ENCODE data around the gene RAB15. TPM values are rescaled to one million over a fixed set of nuclear protein-coding genes. Genes with fewer than 3 reads are reported as not detected.

RAB15 gene
- total RNA-seq, 1 experiment from 2014 or later: 3.3 TPM

DNA sequence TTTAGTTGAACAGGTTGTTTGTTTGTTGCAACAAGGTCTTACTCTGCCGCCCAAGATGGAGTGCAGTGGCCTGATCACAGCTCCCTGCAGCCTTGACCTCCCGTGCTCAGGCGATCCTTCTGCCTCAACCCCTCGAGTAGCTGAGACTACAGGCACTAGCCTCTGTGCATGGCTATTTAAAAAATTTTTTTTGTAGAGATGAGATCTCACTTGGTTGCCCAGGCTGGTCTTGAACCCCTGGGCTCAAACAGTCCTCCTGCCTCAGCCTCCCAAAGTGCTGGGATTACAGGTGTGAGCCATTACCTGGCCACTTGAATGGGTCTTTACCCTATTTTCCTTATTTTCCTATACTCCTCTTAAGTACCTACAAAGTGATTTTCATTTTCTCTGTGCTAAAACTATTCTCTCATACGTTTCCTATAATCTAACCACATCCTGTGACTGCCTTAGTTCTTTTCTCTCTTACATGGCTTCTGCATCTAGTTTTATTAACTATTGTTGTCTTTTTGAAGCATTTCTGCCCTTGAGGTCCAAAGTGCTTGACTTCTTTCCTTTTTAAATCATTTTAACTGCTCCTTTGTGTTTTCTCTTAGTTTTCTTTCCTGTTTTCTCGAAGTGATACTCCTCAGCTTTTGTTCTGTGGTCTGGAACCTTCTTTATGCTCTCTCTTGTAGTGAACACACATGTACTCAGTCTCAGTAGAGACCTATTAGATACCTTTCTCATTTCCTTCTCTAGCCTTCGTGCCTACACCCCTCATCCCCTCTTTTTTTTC is 43.7 kb downstream of the RAB15 start:
- Histone ChIP-seq H3K27ac (ENCODE audit: low read depth, low read length) (no peak overlapping the region), H3K4me3 (replicated peaks in 1 of 2; ENCODE audit: low read depth in 1 of 2, low read length in 2 of 2) (no peak overlapping the region), H2AFZ (ENCODE audit: low read depth, low read length, poor library complexity, severe bottlenecking) (no peak overlapping the region), H3K27me3 (ENCODE audit: insufficient read depth, low read length) (no peaks in the 10 kb centered on the region), H3K9me3 (ENCODE audit: control insufficient read depth in 1 of 2, insufficient read depth in 1 of 2, low read depth in 1 of 2, low read length in 2 of 2) (no peaks in the 10 kb centered on the region), H3K36me3 (ENCODE audit: control insufficient read depth in 1 of 2, insufficient read depth in 2 of 2, low read length in 2 of 2) (peaks cover 6 to 54% of the 10 kb centered on the region in 2 experiments; a peak in 3 of 4 replicates), H4K20me1 (ENCODE audit: insufficient read depth) (no peaks in the 10 kb centered on the region), H3K4me1 (ENCODE audit: control insufficient read depth in 1 of 2, insufficient read depth in 2 of 2, low read length in 2 of 2) (no peaks in the 10 kb centered on the region), H3K9ac (ENCODE audit: low read length) (no peak overlapping the region), H3K79me2 (ENCODE audit: insufficient read depth, low read length) (peaks cover 33% of the 10 kb centered on the region), H3K4me2 (ENCODE audit: low read length) (no peak overlapping the region), H3K9me2 (ENCODE audit: insufficient read depth) (no peaks in the 10 kb centered on the region)
- TF ChIP-seq, protein P1, sequence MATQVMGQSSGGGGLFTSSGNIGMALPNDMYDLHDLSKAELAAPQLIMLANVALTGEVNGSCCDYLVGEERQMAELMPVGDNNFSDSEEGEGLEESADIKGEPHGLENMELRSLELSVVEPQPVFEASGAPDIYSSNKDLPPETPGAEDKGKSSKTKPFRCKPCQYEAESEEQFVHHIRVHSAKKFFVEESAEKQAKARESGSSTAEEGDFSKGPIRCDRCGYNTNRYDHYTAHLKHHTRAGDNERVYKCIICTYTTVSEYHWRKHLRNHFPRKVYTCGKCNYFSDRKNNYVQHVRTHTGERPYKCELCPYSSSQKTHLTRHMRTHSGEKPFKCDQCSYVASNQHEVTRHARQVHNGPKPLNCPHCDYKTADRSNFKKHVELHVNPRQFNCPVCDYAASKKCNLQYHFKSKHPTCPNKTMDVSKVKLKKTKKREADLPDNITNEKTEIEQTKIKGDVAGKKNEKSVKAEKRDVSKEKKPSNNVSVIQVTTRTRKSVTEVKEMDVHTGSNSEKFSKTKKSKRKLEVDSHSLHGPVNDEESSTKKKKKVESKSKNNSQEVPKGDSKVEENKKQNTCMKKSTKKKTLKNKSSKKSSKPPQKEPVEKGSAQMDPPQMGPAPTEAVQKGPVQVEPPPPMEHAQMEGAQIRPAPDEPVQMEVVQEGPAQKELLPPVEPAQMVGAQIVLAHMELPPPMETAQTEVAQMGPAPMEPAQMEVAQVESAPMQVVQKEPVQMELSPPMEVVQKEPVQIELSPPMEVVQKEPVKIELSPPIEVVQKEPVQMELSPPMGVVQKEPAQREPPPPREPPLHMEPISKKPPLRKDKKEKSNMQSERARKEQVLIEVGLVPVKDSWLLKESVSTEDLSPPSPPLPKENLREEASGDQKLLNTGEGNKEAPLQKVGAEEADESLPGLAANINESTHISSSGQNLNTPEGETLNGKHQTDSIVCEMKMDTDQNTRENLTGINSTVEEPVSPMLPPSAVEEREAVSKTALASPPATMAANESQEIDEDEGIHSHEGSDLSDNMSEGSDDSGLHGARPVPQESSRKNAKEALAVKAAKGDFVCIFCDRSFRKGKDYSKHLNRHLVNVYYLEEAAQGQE (IDR thresholded peaks at IDR 0.05; ENCODE audit: low read depth): no peak
- no peak for TF ChIP-seq TCF7L2 (IDR thresholded peaks at IDR 0.05; ENCODE audit: borderline replicate concordance, extremely low read depth, insufficient read depth, insufficient read length)
- no peak for TF ChIP-seq RAD21 (IDR thresholded peaks at IDR 0.05; ENCODE audit: low read depth)
- TF ChIP-seq YY1 (IDR thresholded peaks at IDR 0.05; ENCODE audit: extremely low read depth, insufficient replicate concordance, low read depth, low read length): no peak
- no peak for TF ChIP-seq ELF1 (IDR thresholded peaks at IDR 0.05; ENCODE audit: borderline replicate concordance, low read depth)
- TF ChIP-seq SRF (IDR thresholded peaks at IDR 0.05; ENCODE audit: low read depth): no peak
- no peak for TF ChIP-seq EGR1 (IDR thresholded peaks at IDR 0.05; ENCODE audit: low read depth)
- TF ChIP-seq, protein P2, sequence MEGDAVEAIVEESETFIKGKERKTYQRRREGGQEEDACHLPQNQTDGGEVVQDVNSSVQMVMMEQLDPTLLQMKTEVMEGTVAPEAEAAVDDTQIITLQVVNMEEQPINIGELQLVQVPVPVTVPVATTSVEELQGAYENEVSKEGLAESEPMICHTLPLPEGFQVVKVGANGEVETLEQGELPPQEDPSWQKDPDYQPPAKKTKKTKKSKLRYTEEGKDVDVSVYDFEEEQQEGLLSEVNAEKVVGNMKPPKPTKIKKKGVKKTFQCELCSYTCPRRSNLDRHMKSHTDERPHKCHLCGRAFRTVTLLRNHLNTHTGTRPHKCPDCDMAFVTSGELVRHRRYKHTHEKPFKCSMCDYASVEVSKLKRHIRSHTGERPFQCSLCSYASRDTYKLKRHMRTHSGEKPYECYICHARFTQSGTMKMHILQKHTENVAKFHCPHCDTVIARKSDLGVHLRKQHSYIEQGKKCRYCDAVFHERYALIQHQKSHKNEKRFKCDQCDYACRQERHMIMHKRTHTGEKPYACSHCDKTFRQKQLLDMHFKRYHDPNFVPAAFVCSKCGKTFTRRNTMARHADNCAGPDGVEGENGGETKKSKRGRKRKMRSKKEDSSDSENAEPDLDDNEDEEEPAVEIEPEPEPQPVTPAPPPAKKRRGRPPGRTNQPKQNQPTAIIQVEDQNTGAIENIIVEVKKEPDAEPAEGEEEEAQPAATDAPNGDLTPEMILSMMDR (IDR thresholded peaks at IDR 0.05 in 2 of 3, conservative IDR thresholded peaks at IDR 0.05 in 1 of 3; ENCODE audit: borderline replicate concordance in 1 of 3, insufficient read depth in 1 of 3, low read depth in 2 of 3, low read length in 2 of 3): no peak
- TF ChIP-seq, protein P3, sequence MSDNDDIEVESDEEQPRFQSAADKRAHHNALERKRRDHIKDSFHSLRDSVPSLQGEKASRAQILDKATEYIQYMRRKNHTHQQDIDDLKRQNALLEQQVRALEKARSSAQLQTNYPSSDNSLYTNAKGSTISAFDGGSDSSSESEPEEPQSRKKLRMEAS (IDR thresholded peaks at IDR 0.05): no peak
- ATAC-seq: no peak
- RAD21 ChIA-PET (ENCODE audit: low non-redundant PET in 1 of 2, low total read pairs in 2 of 2, uncharacterized antibody in 2 of 2, unreplicated experiment in 2 of 2): no interaction called here
- no peak for DNase-seq (ENCODE audit: low read depth, low spot score)
- CTCF ChIA-PET: no interaction called here
- POLR2A ChIA-PET: no interaction called here
- intact Hi-C loops (cut with micrococcal nuclease): no loop called here
- no TSS peak for BruUV-seq (replicated peaks)
